Central memory CD8-positive, alpha-beta T cell (primary cell): ENCODE measurements around the gene BAHD1.

Source experiments
- ATAC-seq: fragments of 150-1000 bp; cut with Tn5 transposase; replicated peaks from 2 replicates; pipeline ENCODE4 v1.10.0; 2022; ENCODE audit warnings: mild to moderate bottlenecking, moderate FRiP score, moderate number of reproducible peaks; ENCODE audit not compliant: poor library complexity, severe bottlenecking; ENCODE audit errors: extremely low read depth
- DNase-seq, 2 donors: peaks; one replicate each; pipeline ENCODE4 v3.0.0; 2021; ENCODE audit warnings: low spot score in 2 of 2
- H3K27ac Mint-ChIP-seq: one replicate; pipeline ENCODE4 v1.8.0; 2022; ENCODE audit warnings: low read depth, mild to moderate bottlenecking, moderate library complexity, mixed read lengths
- H3K27me3 Mint-ChIP-seq: one replicate; pipeline ENCODE4 v1.8.0; 2022; ENCODE audit warnings: mixed read lengths
- H3K36me3 Mint-ChIP-seq: one replicate; pipeline ENCODE4 v1.8.0; 2022; ENCODE audit warnings: mild to moderate bottlenecking, moderate library complexity, mixed read lengths; ENCODE audit not compliant: insufficient read depth
- H3K4me1 Mint-ChIP-seq: one replicate; pipeline ENCODE4 v1.8.0; 2022; ENCODE audit warnings: mixed read lengths
- H3K4me3 Mint-ChIP-seq: one replicate; pipeline ENCODE4 v1.8.0; 2022; ENCODE audit warnings: mild to moderate bottlenecking, moderate library complexity, mixed read lengths
- H3K9me3 Mint-ChIP-seq: one replicate; pipeline ENCODE4 v1.8.0; 2022; ENCODE audit warnings: mixed read lengths

BAHD1 gene

GRCh38 chr15:40429068-40429710, 11.6 kb upstream of the BAHD1 start:
- H3K4me1 Mint-ChIP-seq, result peaks cover 5% of the 10 kb centered on the region
- peaks cover 3% of the 10 kb centered on the region for H3K36me3 Mint-ChIP-seq
- no peaks in the 10 kb centered on the region for H3K9me3 Mint-ChIP-seq
- H3K27ac Mint-ChIP-seq, result no peak overlapping the region
- ATAC-seq (no peak), DNase-seq (no peak)
- H3K27me3 Mint-ChIP-seq, result no peaks in the 10 kb centered on the region
- no peak overlapping the region for H3K4me3 Mint-ChIP-seq

GRCh38 chr15:40430271-40430805, 10.4 kb upstream of the BAHD1 start:
- peaks cover 10% of the 10 kb centered on the region for H3K4me1 Mint-ChIP-seq
- no peak overlapping the region for H3K27ac Mint-ChIP-seq
- H3K27me3 Mint-ChIP-seq, result peaks cover under 1% of the 10 kb centered on the region
- H3K4me3 Mint-ChIP-seq, result no peak overlapping the region
- DNase-seq (no peak), ATAC-seq (no peak)
- H3K36me3 Mint-ChIP-seq, result peaks cover 3% of the 10 kb centered on the region
- H3K9me3 Mint-ChIP-seq, result no peaks in the 10 kb centered on the region

- peaks cover 4% of the 10 kb centered on the region for H3K36me3 Mint-ChIP-seq
- DNase-seq (no peak), ATAC-seq (no peak)
- H3K4me1 Mint-ChIP-seq, result peaks cover 53% of the 10 kb centered on the region
- peak overlapping the region; percentile 90 for H3K4me3 Mint-ChIP-seq
- peaks cover 36% of the 10 kb centered on the region for H3K27me3 Mint-ChIP-seq
- no peaks in the 10 kb centered on the region for H3K9me3 Mint-ChIP-seq
- peak overlapping the region; percentile 26 for H3K27ac Mint-ChIP-seq
Observed at GRCh38 chr15:40435023-40435709, 5.6 kb upstream of the BAHD1 start.

- ATAC-seq, result no peak
- DNase-seq, result no peak
- Mint-ChIP-seq H3K27me3 (peaks cover 36% of the 10 kb centered on the region), H3K27ac (peak overlapping the region; percentile 26), H3K9me3 (no peaks in the 10 kb centered on the region), H3K36me3 (peaks cover 4% of the 10 kb centered on the region), H3K4me3 (peak overlapping the region; percentile 90), H3K4me1 (peaks cover 56% of the 10 kb centered on the region)
Observed at GRCh38 chr15:40435710-40436089, 5.1 kb upstream of the BAHD1 start.

- Mint-ChIP-seq H3K9me3 (no peaks in the 10 kb centered on the region), H3K27me3 (peaks cover 36% of the 10 kb centered on the region), H3K4me1 (peaks cover 56% of the 10 kb centered on the region), H3K4me3 (peak overlapping the region; percentile 90), H3K36me3 (peaks cover 4% of the 10 kb centered on the region), H3K27ac (no peak overlapping the region)
- DNase-seq (no peak), ATAC-seq (no peak)
Observed at GRCh38 chr15:40436116-40436891, 4.4 kb upstream of the BAHD1 start.

- Mint-ChIP-seq H3K4me1 (peaks cover 56% of the 10 kb centered on the region), H3K36me3 (peaks cover 6% of the 10 kb centered on the region), H3K27me3 (peaks cover 36% of the 10 kb centered on the region), H3K9me3 (no peaks in the 10 kb centered on the region), H3K4me3 (peak overlapping the region; percentile 90), H3K27ac (no peak overlapping the region)
- ATAC-seq (no peak), DNase-seq (no peak)
Observed at GRCh38 chr15:40436892-40437751, 3.6 kb upstream of the BAHD1 start.

- ATAC-seq (no peak), DNase-seq (no peak)
- Mint-ChIP-seq H3K27me3 (peaks cover 36% of the 10 kb centered on the region), H3K9me3 (no peaks in the 10 kb centered on the region), H3K36me3 (peaks cover 9% of the 10 kb centered on the region), H3K4me3 (peak overlapping the region; percentile 90), H3K4me1 (peaks cover 58% of the 10 kb centered on the region), H3K27ac (no peak overlapping the region)
Observed at GRCh38 chr15:40437752-40438687, 2.7 kb upstream of the BAHD1 start.

GRCh38 chr15:40438712-40439111, 2.0 kb upstream of the BAHD1 start:
- Mint-ChIP-seq H3K36me3 (peaks cover 9% of the 10 kb centered on the region), H3K9me3 (no peaks in the 10 kb centered on the region), H3K27ac (no peak overlapping the region), H3K4me1 (peaks cover 65% of the 10 kb centered on the region), H3K27me3 (peaks cover 36% of the 10 kb centered on the region), H3K4me3 (peak overlapping the region; percentile 90)
- DNase-seq, result no peak
- no peak for ATAC-seq

GRCh38 chr15:40439461-40439959, 1.2 kb upstream of the BAHD1 start:
- Mint-ChIP-seq H3K27ac (peak overlapping the region; percentile 88), H3K36me3 (peaks cover 9% of the 10 kb centered on the region), H3K9me3 (no peaks in the 10 kb centered on the region), H3K27me3 (peaks cover 36% of the 10 kb centered on the region), H3K4me3 (peak overlapping the region; percentile 90), H3K4me1 (peaks cover 73% of the 10 kb centered on the region)
- no peak for DNase-seq
- ATAC-seq, result no peak

- H3K4me3 Mint-ChIP-seq, result peak overlapping the region; percentile 90
- peaks cover 77% of the 10 kb centered on the region for H3K4me1 Mint-ChIP-seq
- DNase-seq (no peak), ATAC-seq (peak; percentile 7)
- H3K36me3 Mint-ChIP-seq, result peaks cover 9% of the 10 kb centered on the region
- H3K9me3 Mint-ChIP-seq, result no peaks in the 10 kb centered on the region
- peak overlapping the region; percentile 88 for H3K27ac Mint-ChIP-seq
- H3K27me3 Mint-ChIP-seq, result peaks cover 36% of the 10 kb centered on the region
Observed at GRCh38 chr15:40439960-40440742, 602 bp upstream of the BAHD1 start.
